Mucosa of rectum (tissue), 2 donors: ENCODE measurements around the gene CELF5.

ENCODE experiments used
- H3K27ac ChIP-seq, 2 donors: one replicate each; pipeline ENCODE4 v1.7.0; 2013; ENCODE audit warnings: inconsistent platforms in 2 of 2, low read depth in 2 of 2, low read length in 2 of 2
- H3K27me3 ChIP-seq, 2 donors: one replicate each; pipeline ENCODE4 v1.7.0; 2013; ENCODE audit warnings: low read length in 2 of 2; ENCODE audit not compliant: control insufficient read depth in 2 of 2, insufficient read depth in 2 of 2
- H3K36me3 ChIP-seq, 2 donors: one replicate each; pipeline ENCODE4 v1.7.0; 2013; ENCODE audit warnings: low read length in 2 of 2; ENCODE audit not compliant: control insufficient read depth in 2 of 2, insufficient read depth in 2 of 2
- H3K4me1 ChIP-seq, 2 donors: one replicate each; pipeline ENCODE4 v1.7.0; 2013; ENCODE audit warnings: low read length in 2 of 2, mild to moderate bottlenecking in 1 of 2; ENCODE audit not compliant: control insufficient read depth in 2 of 2, insufficient read depth in 2 of 2
- H3K4me3 ChIP-seq, 2 donors: one replicate each; pipeline ENCODE4 v1.7.0; 2013; ENCODE audit warnings: low read length in 2 of 2
- H3K9ac ChIP-seq, 2 donors: one replicate each; pipeline ENCODE4 v1.7.0; 2013; ENCODE audit warnings: low read length in 2 of 2, low read depth in 1 of 2, mild to moderate bottlenecking in 1 of 2
- H3K9me3 ChIP-seq, 2 donors: one replicate each; pipeline ENCODE4 v1.7.0; 2013; ENCODE audit warnings: low read length in 2 of 2; ENCODE audit not compliant: control insufficient read depth in 2 of 2
- donor health status: healthy.
- donor health status: Normal muscosa, but diverticular disease.

CELF5 gene

DNA sequence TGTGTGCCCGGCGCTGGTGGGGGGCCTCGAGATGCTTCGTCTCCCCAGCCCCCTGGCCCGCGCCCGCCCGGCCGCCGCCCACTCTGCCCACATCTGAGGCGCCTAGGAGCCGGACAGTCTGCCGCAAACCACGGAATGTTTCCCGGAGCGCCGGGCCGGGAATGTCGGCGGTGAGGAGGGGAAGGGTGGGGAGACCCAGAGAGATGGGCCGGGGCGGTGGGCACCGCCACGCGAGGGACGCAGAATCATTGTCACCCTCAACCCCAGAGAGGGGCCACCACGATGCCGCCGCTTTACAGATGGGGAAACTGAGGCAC, 95.9 kb downstream of the CELF5 start:
- Histone ChIP-seq H3K36me3 (no peaks in the 10 kb centered on the region), H3K4me1 (no peaks in the 10 kb centered on the region), H3K27me3 (peaks cover 4 to 8% of the 10 kb centered on the region in 2 donors), H3K27ac (no peak overlapping the region), H3K9ac (no peak overlapping the region), H3K4me3 (no peak overlapping the region), H3K9me3 (no peaks in the 10 kb centered on the region)

DNA sequence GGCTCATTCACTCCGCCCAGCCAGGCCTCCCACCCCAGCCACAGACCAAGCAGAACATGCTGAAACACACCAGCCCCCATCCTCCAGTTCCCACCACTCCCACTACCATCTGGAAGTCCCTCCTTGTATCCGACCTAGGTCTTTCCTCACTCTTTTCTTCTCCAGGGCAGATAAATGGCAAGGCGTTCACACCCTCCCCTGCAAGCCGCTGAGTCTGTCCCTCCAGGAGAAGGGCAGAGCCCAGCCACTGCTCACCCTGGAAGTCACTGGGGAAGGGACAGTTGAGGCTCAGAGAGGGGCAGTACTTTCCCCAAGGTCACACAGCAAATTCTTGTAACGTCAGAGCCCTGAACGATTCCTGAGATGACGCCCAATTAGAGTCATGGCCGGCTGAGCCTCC, 96.4 kb downstream of the CELF5 start:
- Histone ChIP-seq H3K4me1 (no peaks in the 10 kb centered on the region), H3K27ac (no peak overlapping the region), H3K36me3 (no peaks in the 10 kb centered on the region), H3K9me3 (no peaks in the 10 kb centered on the region), H3K4me3 (no peak overlapping the region), H3K9ac (no peak overlapping the region), H3K27me3 (peaks cover 4 to 8% of the 10 kb centered on the region in 2 donors)

DNA sequence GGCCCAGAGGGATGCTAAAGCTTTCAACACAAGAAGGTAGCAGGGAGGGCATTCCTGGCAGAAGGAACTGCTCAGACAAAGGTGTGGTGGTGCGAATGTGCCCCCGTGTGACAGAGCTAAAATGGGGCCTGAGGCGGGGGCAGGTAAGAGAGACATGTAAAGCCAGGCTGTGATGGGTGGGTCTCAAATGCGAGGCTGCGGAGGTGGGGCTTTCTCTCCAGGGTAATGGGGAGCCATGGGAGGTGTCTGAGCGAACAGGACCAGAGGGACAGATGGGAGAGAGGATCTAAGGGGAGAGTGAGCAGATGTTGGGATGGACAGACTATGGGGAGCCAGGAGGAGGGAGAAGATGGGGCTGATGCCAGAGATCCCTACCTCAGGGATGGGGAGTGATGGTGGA, 97.2 kb downstream of the CELF5 start:
- no peak overlapping the region for H3K27ac ChIP-seq
- no peak overlapping the region for H3K4me3 ChIP-seq
- H3K4me1 ChIP-seq = no peaks in the 10 kb centered on the region
- H3K9ac ChIP-seq = no peak overlapping the region
- H3K27me3 ChIP-seq = peaks cover 4 to 8% of the 10 kb centered on the region in 2 donors
- no peaks in the 10 kb centered on the region for H3K36me3 ChIP-seq
- no peaks in the 10 kb centered on the region for H3K9me3 ChIP-seq

DNA sequence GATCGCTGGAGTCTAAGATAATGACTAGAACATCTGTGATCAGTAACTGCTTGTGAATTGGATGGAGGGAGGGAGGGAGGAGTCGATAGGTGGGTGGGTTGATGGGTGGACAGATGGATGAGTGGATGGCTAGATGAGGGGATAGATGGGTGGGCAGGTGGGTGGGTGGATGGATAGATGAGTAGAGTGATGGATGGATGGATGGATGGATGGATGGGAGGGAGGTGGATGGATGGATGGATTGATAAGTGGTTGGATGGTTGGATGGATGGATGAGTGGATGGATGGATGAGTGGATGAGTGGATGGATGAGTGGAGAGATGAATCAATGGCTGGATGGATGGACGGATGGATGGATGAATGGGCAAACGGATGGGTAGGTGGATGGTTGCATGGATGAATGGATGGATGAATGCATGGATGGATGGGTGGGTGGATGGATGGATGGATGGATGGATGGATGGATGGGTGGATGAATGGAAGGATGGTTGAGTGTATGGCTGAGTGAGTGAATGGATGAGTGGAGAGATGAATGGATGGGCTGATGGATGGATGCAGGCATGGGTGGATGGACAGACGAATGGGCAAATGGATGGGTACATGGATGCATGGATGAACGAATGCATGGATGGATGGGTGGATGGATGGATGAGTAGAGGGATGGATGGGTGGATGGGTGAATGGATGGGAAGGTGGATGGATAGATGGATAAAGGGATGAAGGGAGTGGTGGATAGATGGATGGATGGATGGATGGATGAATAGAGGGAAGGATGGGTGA, 97.9 kb downstream of the CELF5 start:
- Histone ChIP-seq H3K9ac (no peak overlapping the region), H3K4me1 (no peaks in the 10 kb centered on the region), H3K36me3 (no peaks in the 10 kb centered on the region), H3K27ac (no peak overlapping the region), H3K4me3 (no peak overlapping the region), H3K9me3 (no peaks in the 10 kb centered on the region), H3K27me3 (peaks cover 4% of the 10 kb centered on the region in 2 donors)

DNA sequence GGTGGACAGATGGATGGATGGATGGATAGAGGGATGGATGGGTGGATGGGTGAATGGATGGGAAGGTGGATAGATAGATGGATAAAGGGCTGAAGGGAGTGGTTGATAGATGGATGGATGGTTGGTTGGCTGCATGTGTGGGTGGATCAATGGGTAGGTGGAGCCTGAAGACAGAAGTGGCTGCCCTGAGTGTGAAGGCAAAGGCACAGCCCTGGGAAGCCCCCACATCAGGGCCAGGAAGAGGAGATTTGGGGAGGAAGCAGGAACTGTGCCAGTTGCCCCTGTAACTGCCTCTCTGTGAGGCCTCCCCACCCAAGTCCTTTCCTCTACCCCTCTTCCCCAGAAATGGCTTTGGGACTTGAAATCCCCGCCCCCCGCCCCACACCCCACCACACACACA, 98.6 kb downstream of the CELF5 start:
- Histone ChIP-seq H3K4me3 (no peak overlapping the region), H3K9ac (no peak overlapping the region), H3K27me3 (peaks cover 4% of the 10 kb centered on the region in 2 donors), H3K36me3 (no peaks in the 10 kb centered on the region), H3K9me3 (no peaks in the 10 kb centered on the region), H3K27ac (no peak overlapping the region), H3K4me1 (no peaks in the 10 kb centered on the region)

DNA sequence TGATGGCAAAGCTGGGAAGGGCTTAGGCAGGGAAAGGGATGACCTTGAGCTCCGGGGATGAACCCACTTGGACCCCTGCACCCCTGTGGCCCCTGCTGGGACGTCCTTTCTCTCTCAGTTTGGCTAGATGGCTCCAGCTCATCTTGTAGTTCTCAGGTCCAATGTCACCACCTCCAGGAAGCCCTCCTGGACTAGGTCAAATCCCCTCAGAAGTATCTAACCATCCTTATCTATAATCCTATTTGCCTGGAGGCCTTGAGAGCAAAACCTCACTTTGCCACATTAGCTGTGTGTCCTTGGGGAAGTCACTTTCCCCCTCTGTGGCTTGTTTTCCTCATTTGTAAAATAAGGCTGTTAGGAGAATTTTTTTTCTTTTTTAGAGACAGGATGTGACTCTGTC, 99.2 kb downstream of the CELF5 start:
- no peaks in the 10 kb centered on the region for H3K36me3 ChIP-seq

DNA sequence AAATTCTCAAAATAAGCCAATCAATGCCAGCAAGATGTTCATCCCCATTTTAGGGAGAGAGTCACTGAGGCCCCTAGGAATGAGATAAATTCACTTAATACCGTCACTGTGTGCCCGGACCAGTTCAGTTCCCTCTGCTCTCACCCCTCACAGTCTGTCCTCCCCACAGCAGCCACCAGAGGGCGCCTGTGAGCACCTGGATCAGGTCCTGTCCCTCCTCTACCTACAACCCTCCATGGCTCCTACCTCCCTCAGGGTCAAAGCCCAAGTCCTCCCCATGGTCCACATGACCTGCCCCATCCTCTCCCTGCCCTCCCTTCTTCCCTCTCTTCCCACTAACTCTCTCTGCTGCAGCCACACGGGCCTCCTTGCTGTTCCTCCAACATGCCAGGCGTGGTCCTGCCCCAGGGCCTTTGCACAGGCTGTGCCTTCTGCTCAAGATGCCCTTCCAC, 100.0 kb downstream of the CELF5 start:
- Histone ChIP-seq H3K27me3 (peaks cover 4% of the 10 kb centered on the region in 2 donors), H3K9ac (no peak overlapping the region), H3K27ac (no peak overlapping the region), H3K4me3 (no peak overlapping the region), H3K4me1 (no peaks in the 10 kb centered on the region), H3K36me3 (no peaks in the 10 kb centered on the region), H3K9me3 (no peaks in the 10 kb centered on the region)

More for the DNA sequence above, 99.2 kb downstream of the CELF5 start:
- H3K27me3 ChIP-seq = peaks cover 4% of the 10 kb centered on the region in 2 donors
- H3K9me3 ChIP-seq = no peaks in the 10 kb centered on the region
- no peaks in the 10 kb centered on the region for H3K4me1 ChIP-seq
- no peak overlapping the region for H3K9ac ChIP-seq
- H3K27ac ChIP-seq = no peak overlapping the region
- H3K4me3 ChIP-seq = no peak overlapping the region

DNA sequence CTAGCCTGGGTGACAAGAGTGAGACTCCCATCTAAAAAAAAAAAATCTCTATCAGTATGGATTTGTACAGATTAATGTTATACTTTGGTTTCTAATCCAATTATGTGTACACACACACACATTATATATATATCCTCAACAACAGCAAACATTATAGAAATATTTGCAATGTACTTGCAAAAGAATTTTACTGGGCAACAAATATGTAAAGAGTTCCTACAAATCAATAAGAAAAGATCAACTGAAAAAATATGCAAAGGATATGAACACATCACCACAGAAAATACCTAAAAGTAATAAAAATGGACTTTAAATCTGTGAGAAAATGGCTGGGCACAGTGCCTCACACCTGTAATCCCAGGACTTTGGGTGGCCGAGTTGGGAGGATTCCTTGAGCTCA, 101.0 kb downstream of the CELF5 start:
- Histone ChIP-seq H3K36me3 (no peaks in the 10 kb centered on the region), H3K4me1 (no peaks in the 10 kb centered on the region), H3K27ac (no peak overlapping the region), H3K27me3 (peaks cover 3 to 4% of the 10 kb centered on the region in 2 donors), H3K4me3 (no peak overlapping the region), H3K9me3 (no peaks in the 10 kb centered on the region), H3K9ac (no peak overlapping the region)

DNA sequence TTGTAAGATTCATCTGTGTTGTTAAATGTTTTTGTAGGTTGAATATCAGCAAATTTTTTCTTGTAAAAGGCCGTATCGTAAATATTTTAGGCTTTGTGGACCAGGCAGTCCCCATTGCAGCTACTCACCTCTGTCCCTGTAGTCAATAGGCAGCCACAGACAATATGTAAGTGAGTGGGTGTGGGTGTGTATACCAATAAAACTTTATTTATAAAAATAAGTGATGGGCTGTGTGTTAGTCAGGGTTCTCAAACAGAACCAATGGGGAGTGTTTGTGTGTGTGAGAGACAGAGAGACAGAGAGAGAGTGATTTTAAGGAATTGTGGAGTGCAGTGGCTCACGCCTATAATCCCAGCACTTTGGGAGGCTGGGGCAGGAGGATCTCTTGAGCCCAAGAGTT, 104.3 kb downstream of the CELF5 start:
- H3K9me3 ChIP-seq = no peaks in the 10 kb centered on the region
- no peaks in the 10 kb centered on the region for H3K36me3 ChIP-seq
- H3K27me3 ChIP-seq = no peaks in the 10 kb centered on the region
- H3K4me3 ChIP-seq = no peak overlapping the region
- no peaks in the 10 kb centered on the region for H3K4me1 ChIP-seq
- no peak overlapping the region for H3K27ac ChIP-seq
- H3K9ac ChIP-seq = no peak overlapping the region

DNA sequence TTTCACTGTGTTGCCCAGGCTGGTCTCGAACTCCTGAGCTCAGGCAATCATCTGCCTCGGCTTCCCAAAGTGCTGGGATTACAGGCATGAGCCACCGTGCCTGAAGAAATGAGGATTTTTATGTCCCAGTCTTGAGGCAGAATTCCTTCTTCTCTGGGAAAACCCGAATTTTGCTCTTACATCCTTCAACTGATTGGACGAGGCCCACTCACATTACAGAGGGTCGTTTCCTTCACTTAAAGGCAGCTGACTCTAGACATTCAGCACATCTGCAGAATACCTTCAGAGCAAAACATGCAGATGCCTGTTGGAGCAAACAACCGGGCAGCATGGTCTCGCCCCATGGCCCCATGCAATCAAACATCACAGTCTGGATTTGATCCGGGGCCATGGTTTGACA, 105.6 kb downstream of the CELF5 start:
- Histone ChIP-seq H3K9me3 (no peaks in the 10 kb centered on the region), H3K27ac (no peak overlapping the region), H3K36me3 (no peaks in the 10 kb centered on the region), H3K9ac (no peak overlapping the region), H3K4me3 (no peak overlapping the region), H3K27me3 (no peaks in the 10 kb centered on the region), H3K4me1 (peaks cover under 1% of the 10 kb centered on the region in 2 donors)
